Right lobe of liver (tissue), 6 donors: ENCODE measurements around the gene CFAP61. TPM values are rescaled to one million over a fixed set of nuclear protein-coding genes. Genes with fewer than 3 reads are reported as not detected.

Source experiments
- ATAC-seq, 4 donors: fragments of 200-7000 bp; cut with Tn5 transposase; one replicate each; pipeline ENCODE4 v1.9.1; 2020; ENCODE audit warnings: mild to moderate bottlenecking in 4 of 4, moderate library complexity in 4 of 4
- DNase-seq, 3 donors: peaks; one replicate each; pipeline ENCODE4 v3.0.0-alpha.2; 2020
- H3K27ac ChIP-seq, 3 donors: fragments of 200-600 bp; one replicate each; pipeline ENCODE4 v1.8.0; 2022
- H3K27me3 ChIP-seq, 2 donors: fragments of 200-600 bp; one replicate each; pipeline ENCODE4 v1.8.0; 2022
- H3K36me3 ChIP-seq, 4 donors: fragments of 200-600 bp; sonication (generic) in 1 of 4; one replicate each; pipeline versions ENCODE4 v1.5.1 to v1.8.0; 2017 to 2022; ENCODE audit warnings: control low read depth in 1 of 4
- H3K4me1 ChIP-seq, 4 donors: fragments of 200-600 bp; sonication (generic) in 1 of 4; one replicate each; pipeline versions ENCODE4 v1.5.1 to v1.8.0; 2017 to 2022; ENCODE audit warnings: control low read depth in 1 of 4
- H3K4me3 ChIP-seq, 3 donors: fragments of 200-600 bp; one replicate each; pipeline ENCODE4 v1.8.0; 2022
- H3K9me3 ChIP-seq, 4 donors: fragments of 200-600 bp; sonication (generic) in 1 of 4; one replicate each; pipeline versions ENCODE4 v1.5.1 to v1.8.0; 2017 to 2022; ENCODE audit warnings: control low read depth in 1 of 4
- POLR2A ChIP-seq: fragments of 450-650 bp; IDR thresholded peaks from one replicate; pipeline ENCODE4 v1.6.1; 2017; ENCODE audit warnings: antibody characterized with exemption, mild to moderate bottlenecking
- WGBS: methylation state at CpG from one replicate; pipeline ENCODE4 v1.1.6; 2018; ENCODE audit warnings: low coverage, low lambda C conversion rate; ENCODE audit not compliant: insufficient coverage; ENCODE audit errors: missing lambda C conversion rate; 5-methylcytosine and 5-hydroxymethylcytosine counted together
- intact Hi-C, 2 donors: fragments of 100-400 bp; cut with DNase I; formaldehyde crosslinking; loops; one replicate each; pipeline versions ENCODE4 v1.11.2 to v1.14.1; 2022
- total RNA-seq, 6 experiments: library from RNA; depleted of rRNA in 2 of 6; stranded (reverse); fragments of >200 nt in 2 of 6; fragmentation: NEBNext Ultra II Directional in 3 of 6; extraction: Animal tissue kit (Norgen Biotek cat#: 25700) in 3 of 6; gene quantifications; one replicate each; pipeline versions ENCODE4 v1.1.0 to v1.2.4, GENCODE V29; 2016 to 2023
- TF ChIP-seq, protein P1 (sequence below), 4 donors: fragments of 200-600 bp in 3 of 4; fragments of 450-650 bp in 1 of 4; IDR thresholded peaks; one replicate each; pipeline versions ENCODE4 v1.5.1 to v1.8.0; 2016 to 2022; ENCODE audit warnings: antibody characterized with exemption in 4 of 4, mild to moderate bottlenecking in 2 of 4
- donor health status: DM: no; HTN: yes; CAD: no.
- donor health status: DM: no; HTN: no; CAD: no.
- donor health status: DM: no; HTN: no; CAD: no.
- donor health status: DM: no; HTN: yes; CAD: no.
- donor health status: DM: no; HTN: yes; CAD: no.

Gene CFAP61
- total RNA-seq, 6 experiments from 2014 or later: not detected

DNA sequence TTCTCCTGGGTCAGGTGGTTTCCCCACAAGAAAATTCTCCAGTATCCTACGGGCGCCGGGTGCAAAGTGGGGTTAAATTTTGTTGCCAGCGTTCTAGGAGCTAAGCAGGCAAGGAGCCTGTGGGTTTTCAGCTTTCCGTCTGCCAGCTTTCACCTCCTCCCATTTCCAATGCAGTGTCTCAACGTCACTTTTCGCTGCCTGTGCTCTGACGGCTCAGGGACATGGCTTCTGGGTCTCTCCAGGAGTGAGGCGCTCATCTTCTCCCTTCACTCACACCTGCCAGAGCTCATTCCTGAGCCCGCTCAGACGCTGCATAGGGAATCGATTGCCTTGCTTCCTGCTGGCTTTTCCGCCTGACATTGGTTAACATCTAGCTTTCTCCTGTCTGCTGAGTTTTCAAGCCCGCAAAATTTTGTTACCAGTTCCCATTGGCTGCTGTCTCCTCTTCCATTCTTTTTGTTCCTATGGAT, 42.5 kb upstream of the CFAP61 start:
- Histone ChIP-seq H3K4me3 (peak overlapping the region in 1 of 3 donors; percentile 32), H3K27me3 (no peaks in the 10 kb centered on the region), H3K4me1 (peaks cover 0 to 21% (median 7%) of the 10 kb centered on the region in 4 donors), H3K36me3 (no peaks in the 10 kb centered on the region), H3K27ac (peak overlapping the region; percentile 66 to 85 (median 82)), H3K9me3 (no peaks in the 10 kb centered on the region)
- no peak for TF ChIP-seq POLR2A
- TF ChIP-seq, protein P1, sequence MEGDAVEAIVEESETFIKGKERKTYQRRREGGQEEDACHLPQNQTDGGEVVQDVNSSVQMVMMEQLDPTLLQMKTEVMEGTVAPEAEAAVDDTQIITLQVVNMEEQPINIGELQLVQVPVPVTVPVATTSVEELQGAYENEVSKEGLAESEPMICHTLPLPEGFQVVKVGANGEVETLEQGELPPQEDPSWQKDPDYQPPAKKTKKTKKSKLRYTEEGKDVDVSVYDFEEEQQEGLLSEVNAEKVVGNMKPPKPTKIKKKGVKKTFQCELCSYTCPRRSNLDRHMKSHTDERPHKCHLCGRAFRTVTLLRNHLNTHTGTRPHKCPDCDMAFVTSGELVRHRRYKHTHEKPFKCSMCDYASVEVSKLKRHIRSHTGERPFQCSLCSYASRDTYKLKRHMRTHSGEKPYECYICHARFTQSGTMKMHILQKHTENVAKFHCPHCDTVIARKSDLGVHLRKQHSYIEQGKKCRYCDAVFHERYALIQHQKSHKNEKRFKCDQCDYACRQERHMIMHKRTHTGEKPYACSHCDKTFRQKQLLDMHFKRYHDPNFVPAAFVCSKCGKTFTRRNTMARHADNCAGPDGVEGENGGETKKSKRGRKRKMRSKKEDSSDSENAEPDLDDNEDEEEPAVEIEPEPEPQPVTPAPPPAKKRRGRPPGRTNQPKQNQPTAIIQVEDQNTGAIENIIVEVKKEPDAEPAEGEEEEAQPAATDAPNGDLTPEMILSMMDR (IDR thresholded peaks at IDR 0.05): no peak
- WGBS: 20% methylated on average over 11 of the region's 14 CpGs
- DNase-seq: peak in 1 of 3 donors; percentile 45
- peak; percentile 72 to 87 (median 80) for ATAC-seq
- intact Hi-C loops: no loop called here

DNA sequence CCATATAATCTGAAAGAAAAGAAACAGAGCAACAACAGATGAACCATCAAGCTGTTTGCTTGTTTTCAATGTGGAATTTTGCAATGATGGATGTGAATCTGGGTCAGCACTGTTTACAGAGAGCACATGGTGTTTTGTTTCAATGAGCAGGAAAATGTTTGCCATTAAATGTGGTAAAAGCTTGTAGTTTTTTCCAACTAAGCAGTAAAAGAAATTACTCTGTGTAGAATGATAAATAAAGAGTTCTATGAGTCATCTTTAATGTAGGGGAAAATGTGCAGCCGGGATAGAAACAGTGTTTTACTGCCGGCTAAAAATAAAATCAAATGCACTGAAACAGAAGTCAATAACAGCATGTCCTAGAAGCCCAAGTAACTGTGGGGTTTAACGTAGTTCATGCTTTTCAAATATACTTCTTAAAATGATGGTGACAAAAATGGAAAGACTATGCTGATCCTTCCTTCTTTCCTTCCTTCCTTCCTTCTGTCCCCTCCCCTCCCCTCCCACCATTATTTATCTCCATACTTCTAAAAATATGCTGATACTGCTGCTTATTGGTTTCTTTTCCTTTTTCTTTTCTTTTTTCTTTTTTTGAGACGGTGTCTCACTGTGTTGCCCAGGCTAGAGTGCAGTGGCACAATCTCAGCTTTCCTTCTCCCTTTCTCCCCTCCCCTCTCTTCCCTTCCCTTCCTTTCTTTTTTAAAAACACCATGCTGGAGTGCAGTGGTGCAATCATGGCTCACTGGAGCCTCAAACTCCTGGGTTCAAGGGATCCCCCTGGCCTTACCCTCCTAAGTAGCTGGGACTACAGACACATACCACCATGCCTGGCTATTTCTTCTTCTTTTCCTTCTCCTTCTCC, 41.5 kb upstream of the CFAP61 start:
- Histone ChIP-seq H3K27me3 (no peaks in the 10 kb centered on the region), H3K4me3 (no peak overlapping the region), H3K27ac (peak overlapping the region; percentile 66 to 85 (median 82)), H3K36me3 (no peaks in the 10 kb centered on the region), H3K9me3 (no peaks in the 10 kb centered on the region), H3K4me1 (peaks cover 0 to 21% (median 8%) of the 10 kb centered on the region in 4 donors)
- 5% methylated on average over 4 of the region's 4 CpGs for WGBS
- DNase-seq: no peak
- ATAC-seq: peak; percentile 83 to 92 (median 86)
- intact Hi-C loops: no loop called here
- TF ChIP-seq, protein P1 (IDR thresholded peaks at IDR 0.05): no peak
- no peak for TF ChIP-seq POLR2A

DNA sequence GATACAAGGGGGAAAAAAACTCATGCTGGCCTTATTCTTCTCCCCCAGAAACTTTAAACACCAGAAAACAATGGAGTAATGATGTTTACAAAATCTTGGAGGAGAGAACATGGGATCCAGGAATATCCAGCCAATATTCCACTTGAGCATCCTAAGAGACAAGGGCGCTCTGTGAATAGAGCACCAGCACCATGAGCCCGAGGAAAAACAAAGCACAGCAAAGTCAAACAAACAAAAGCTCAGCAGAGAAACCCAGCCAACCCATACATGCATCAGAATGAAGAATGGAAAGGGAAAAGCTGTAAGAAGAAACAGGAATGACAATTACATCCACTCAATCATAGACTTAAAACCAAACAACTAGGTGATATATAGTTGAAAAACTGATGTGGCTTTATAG, 39.8 kb upstream of the CFAP61 start:
- no peak for ATAC-seq
- H3K4me3 ChIP-seq: no peak overlapping the region
- 67% methylated on average over 2 of the region's 2 CpGs for WGBS
- H3K36me3 ChIP-seq: no peaks in the 10 kb centered on the region
- no peaks in the 10 kb centered on the region for H3K27me3 ChIP-seq
- intact Hi-C loops: no loop called here
- TF ChIP-seq, protein P1 (IDR thresholded peaks at IDR 0.05): no peak
- TF ChIP-seq POLR2A: no peak
- no peak for DNase-seq
- peaks cover 0 to 25% (median 10%) of the 10 kb centered on the region in 4 donors for H3K4me1 ChIP-seq
- H3K27ac ChIP-seq: no peak overlapping the region
- H3K9me3 ChIP-seq: no peaks in the 10 kb centered on the region

DNA sequence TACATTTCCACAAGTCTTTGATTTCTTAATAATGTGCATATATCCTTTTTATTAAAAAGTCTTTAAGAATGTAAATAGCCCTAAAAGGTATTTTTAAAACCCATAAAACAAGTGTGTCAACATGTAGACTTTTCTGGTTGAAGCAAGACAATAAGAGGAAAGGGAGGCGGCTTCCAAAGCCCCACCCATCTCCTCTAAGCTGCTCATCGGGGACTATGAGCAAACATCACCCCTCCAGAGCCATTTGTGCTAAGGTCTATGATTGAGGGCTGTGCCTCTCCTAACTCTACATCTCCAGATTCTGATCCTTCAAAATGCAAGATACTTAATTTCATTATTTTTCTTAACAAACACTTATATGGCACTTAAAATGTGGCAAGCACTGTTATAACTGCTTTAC, 37.7 kb upstream of the CFAP61 start:
- WGBS: 57% methylated on average over 2 of the region's 2 CpGs
- DNase-seq (no peak), ATAC-seq (no peak)
- Histone ChIP-seq H3K36me3 (peaks cover 0 to 4% (median 0%) of the 10 kb centered on the region in 4 donors), H3K27ac (no peak overlapping the region), H3K9me3 (no peaks in the 10 kb centered on the region), H3K4me1 (peaks cover 0 to 36% (median 16%) of the 10 kb centered on the region in 4 donors), H3K4me3 (no peak overlapping the region), H3K27me3 (no peaks in the 10 kb centered on the region)
- TF ChIP-seq, protein P1 (IDR thresholded peaks at IDR 0.05): no peak
- TF ChIP-seq POLR2A: no peak
- intact Hi-C loops: no loop called here
